ENCODE measurements around the gene AMPD2. TPM values are rescaled to one million over a fixed set of nuclear protein-coding genes. Genes with fewer than 3 reads are reported as not detected.
"Not testable (repeated sequence)": the region's sequence is repeated elsewhere in the genome, so short reads cannot be mapped to it uniquely, and the experiment has no call there.

The AMPD2 gene
- total and polyA plus RNA-seq, 4 donors: 16.7 to 57.4 (median 44.5) TPM

DNA sequence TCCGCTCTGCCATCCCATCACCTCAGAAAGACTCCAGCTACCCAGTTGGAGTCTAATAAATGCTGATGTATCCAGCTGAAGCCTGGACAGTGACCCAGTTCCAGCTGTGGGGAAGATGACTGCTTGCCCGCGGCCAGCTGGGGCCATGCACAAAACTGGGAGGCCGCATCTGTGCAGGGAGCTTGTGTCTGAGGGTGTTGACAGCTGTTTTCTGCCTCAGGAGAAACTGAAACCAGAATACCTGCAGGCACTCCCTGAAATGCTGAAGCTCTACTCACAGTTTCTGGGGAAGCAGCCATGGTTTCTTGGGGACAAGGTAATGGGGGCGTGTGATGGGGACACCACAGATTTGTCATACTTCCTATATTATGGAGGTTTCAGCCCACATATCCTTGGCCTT, 51.4 kb downstream of the AMPD2 start:
- peaks cover 0 to 4% (median 0%) of the 10 kb centered on the region in 5 donors for H3K4me1 ChIP-seq (ENCODE audit: control insufficient read depth in 5 of 5, insufficient read depth in 5 of 5, low read length in 5 of 5)
- H3K36me3 ChIP-seq (ENCODE audit: control insufficient read depth in 4 of 4, insufficient read depth in 4 of 4, low read length in 4 of 4): peaks cover 0 to 4% (median under 1%) of the 10 kb centered on the region in 4 donors
- H3K27me3 ChIP-seq (ENCODE audit: control insufficient read depth in 3 of 3, insufficient read depth in 3 of 3, low read length in 2 of 3): no peaks in the 10 kb centered on the region
- ATAC-seq (ENCODE audit: insufficient read depth, low FRiP score) (no peak), DNase-seq (no peak)
- no peak for TF ChIP-seq CTCF (IDR thresholded peaks at IDR 0.05; ENCODE audit: control extremely low read depth, extremely low read depth)
- no peak overlapping the region for H3K27ac ChIP-seq (ENCODE audit: low read depth in 1 of 2, low read length in 1 of 2)
- no peak overlapping the region for H3K9ac ChIP-seq (ENCODE audit: insufficient read depth in 1 of 2, low read length in 2 of 2)
- H3K9me3 ChIP-seq (ENCODE audit: control insufficient read depth in 4 of 4, insufficient read depth in 3 of 4, low read length in 3 of 4): no peaks in the 10 kb centered on the region
- H3K4me3 ChIP-seq: no peak overlapping the region
- WGBS, 2 donors: 94 to 95% methylated on average over 5 of the region's 5 CpGs

GRCh38 chr1:109673861-109674260, 54.2 kb downstream of the AMPD2 start:
- not testable (repeated sequence) for H3K9ac ChIP-seq (ENCODE audit: insufficient read depth in 1 of 2, low read length in 2 of 2); H3K4me3 ChIP-seq; ATAC-seq (ENCODE audit: insufficient read depth, low FRiP score); H3K36me3 ChIP-seq (ENCODE audit: control insufficient read depth in 4 of 4, insufficient read depth in 4 of 4, low read length in 4 of 4); H3K4me1 ChIP-seq (ENCODE audit: control insufficient read depth in 5 of 5, insufficient read depth in 5 of 5, low read length in 5 of 5); H3K27me3 ChIP-seq (ENCODE audit: control insufficient read depth in 3 of 3, insufficient read depth in 3 of 3, low read length in 2 of 3); H3K9me3 ChIP-seq (ENCODE audit: control insufficient read depth in 4 of 4, insufficient read depth in 3 of 4, low read length in 3 of 4); H3K27ac ChIP-seq (ENCODE audit: low read depth in 1 of 2, low read length in 1 of 2); DNase-seq
- WGBS, 2 donors: 92 to 96% methylated on average over 2 of the region's 2 CpGs

DNA sequence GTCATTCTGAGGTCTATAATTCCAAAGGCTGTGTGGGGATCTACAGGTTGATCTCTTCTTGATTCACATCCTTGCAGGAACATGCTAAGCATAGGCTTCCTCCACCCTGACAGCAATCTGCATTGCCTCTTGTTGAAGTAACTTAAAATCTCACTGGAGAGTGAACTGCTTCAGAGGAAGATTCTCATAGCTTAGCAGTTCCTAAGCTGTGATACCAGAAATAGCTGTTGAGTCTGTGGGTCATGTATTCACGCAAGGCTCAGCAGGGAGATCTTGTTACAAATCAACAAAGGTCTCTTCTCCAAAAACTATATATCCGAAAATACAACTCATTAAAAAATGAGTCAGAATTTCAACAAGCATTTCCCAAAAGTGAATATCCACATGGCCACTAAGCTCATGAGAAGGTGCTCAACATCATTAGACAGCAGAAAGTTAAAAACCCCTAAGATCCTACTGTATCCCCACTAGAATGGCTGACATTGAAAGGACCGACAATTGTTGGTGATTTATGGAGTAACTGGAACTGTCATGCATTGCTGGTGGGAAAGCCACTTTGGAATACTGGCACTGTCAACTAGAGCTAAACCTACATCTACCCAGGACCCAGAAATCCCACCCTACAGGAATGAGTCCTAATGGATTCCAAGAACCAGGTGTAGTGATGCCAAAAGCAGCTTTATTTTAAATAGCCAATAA, 57.2 kb downstream of the AMPD2 start:
- DNase-seq; H3K4me1 ChIP-seq (ENCODE audit: control insufficient read depth in 5 of 5, insufficient read depth in 5 of 5, low read length in 5 of 5); H3K9ac ChIP-seq (ENCODE audit: insufficient read depth in 1 of 2, low read length in 2 of 2); H3K27ac ChIP-seq (ENCODE audit: low read depth in 1 of 2, low read length in 1 of 2); H3K27me3 ChIP-seq (ENCODE audit: control insufficient read depth in 3 of 3, insufficient read depth in 3 of 3, low read length in 2 of 3); H3K36me3 ChIP-seq (ENCODE audit: control insufficient read depth in 4 of 4, insufficient read depth in 4 of 4, low read length in 4 of 4); ATAC-seq (ENCODE audit: insufficient read depth, low FRiP score); H3K9me3 ChIP-seq (ENCODE audit: control insufficient read depth in 4 of 4, insufficient read depth in 3 of 4, low read length in 3 of 4); H3K4me3 ChIP-seq: not testable (repeated sequence)
- WGBS, 2 donors: 85 to 92% methylated on average over 3 of the region's 3 CpGs

DNA sequence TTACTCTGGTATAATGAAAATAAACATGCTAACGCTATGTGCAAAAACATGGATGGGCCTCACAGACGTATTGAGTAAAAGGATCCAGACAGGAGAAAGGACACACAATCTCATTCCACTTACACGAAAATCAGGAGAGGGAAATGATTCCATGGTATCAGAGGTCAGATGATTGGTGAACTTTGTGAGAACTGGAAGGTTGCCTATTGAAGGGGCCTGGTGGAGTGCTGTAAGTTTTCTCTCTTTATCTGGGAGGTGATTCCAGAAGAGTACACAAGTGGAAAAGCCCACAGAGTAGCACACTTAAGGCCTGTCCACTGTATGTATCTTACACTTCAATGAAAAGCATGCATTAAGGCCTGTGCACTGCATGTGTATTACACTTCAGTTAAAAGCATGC, 57.8 kb downstream of the AMPD2 start:
- Histone ChIP-seq H3K4me3 (no peak overlapping the region), H3K36me3 (ENCODE audit: control insufficient read depth in 4 of 4, insufficient read depth in 4 of 4, low read length in 4 of 4) (peaks cover 0 to 6% (median 0%) of the 10 kb centered on the region in 4 donors), H3K27ac (ENCODE audit: low read depth in 1 of 2, low read length in 1 of 2) (no peak overlapping the region), H3K9ac (ENCODE audit: insufficient read depth in 1 of 2, low read length in 2 of 2) (no peak overlapping the region), H3K4me1 (ENCODE audit: control insufficient read depth in 5 of 5, insufficient read depth in 5 of 5, low read length in 5 of 5) (no peaks in the 10 kb centered on the region), H3K27me3 (ENCODE audit: control insufficient read depth in 3 of 3, insufficient read depth in 3 of 3, low read length in 2 of 3) (no peaks in the 10 kb centered on the region), H3K9me3 (ENCODE audit: control insufficient read depth in 4 of 4, insufficient read depth in 3 of 4, low read length in 3 of 4) (no peaks in the 10 kb centered on the region)
- TF ChIP-seq CTCF (IDR thresholded peaks at IDR 0.05; ENCODE audit: control extremely low read depth, extremely low read depth): no peak
- WGBS, 2 donors: 81 to 83% methylated on average over 3 of the region's 3 CpGs
- no peak for ATAC-seq (ENCODE audit: insufficient read depth, low FRiP score)
- no peak for DNase-seq

GRCh38 chr1:109678637-109679036, 59.0 kb downstream of the AMPD2 start:
- not testable (repeated sequence) for H3K36me3 ChIP-seq (ENCODE audit: control insufficient read depth in 4 of 4, insufficient read depth in 4 of 4, low read length in 4 of 4); H3K27me3 ChIP-seq (ENCODE audit: control insufficient read depth in 3 of 3, insufficient read depth in 3 of 3, low read length in 2 of 3); H3K9ac ChIP-seq (ENCODE audit: insufficient read depth in 1 of 2, low read length in 2 of 2); H3K4me3 ChIP-seq; H3K4me1 ChIP-seq (ENCODE audit: control insufficient read depth in 5 of 5, insufficient read depth in 5 of 5, low read length in 5 of 5); H3K27ac ChIP-seq (ENCODE audit: low read depth in 1 of 2, low read length in 1 of 2); H3K9me3 ChIP-seq (ENCODE audit: control insufficient read depth in 4 of 4, insufficient read depth in 3 of 4, low read length in 3 of 4); DNase-seq; ATAC-seq (ENCODE audit: insufficient read depth, low FRiP score)
- 90% methylated on average over 2 of the region's 2 CpGs for WGBS, 2 donors
